PC-3 (cell line): ENCODE results near the gene RELL1.

Experiments
- EZH2phosphoT487 ChIP-seq: fragments of 300-600 bp; sonication (generic); IDR thresholded peaks from 2 replicates; pipeline ENCODE4 v1.6.1; 2018; ENCODE audit warnings: mild to moderate bottlenecking, antibody characterized with exemption, low read length, borderline replicate concordance
- TF ChIP-seq, protein P1 (sequence below): fragments of 300-600 bp; sonication (generic); conservative IDR thresholded peaks from 2 replicates; pipeline ENCODE4 v1.5.1; 2017; ENCODE audit warnings: antibody characterized with exemption, low read depth, mild to moderate bottlenecking, low read length

DNA sequence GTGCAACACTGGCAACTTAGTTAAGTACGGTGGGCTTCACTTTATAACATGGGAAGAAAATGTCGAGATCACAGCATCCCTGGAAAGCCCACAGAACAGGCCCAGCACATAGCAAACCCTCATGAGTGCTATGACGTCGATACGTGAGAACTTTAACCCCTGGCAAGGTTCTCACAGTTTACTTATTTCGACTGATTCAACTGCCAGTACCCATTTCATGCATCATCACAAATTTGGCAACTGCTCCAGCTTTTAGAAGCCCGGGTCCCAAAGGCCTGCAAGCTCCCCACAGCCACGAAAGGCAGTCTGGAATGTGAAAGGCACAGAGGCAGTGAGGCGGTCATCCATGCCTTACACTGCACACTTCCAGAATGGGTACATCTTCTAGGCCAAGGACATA, 41.2 kb downstream of the RELL1 start:
- TF ChIP-seq EZH2phosphoT487 = no peak
- TF ChIP-seq, protein P1, sequence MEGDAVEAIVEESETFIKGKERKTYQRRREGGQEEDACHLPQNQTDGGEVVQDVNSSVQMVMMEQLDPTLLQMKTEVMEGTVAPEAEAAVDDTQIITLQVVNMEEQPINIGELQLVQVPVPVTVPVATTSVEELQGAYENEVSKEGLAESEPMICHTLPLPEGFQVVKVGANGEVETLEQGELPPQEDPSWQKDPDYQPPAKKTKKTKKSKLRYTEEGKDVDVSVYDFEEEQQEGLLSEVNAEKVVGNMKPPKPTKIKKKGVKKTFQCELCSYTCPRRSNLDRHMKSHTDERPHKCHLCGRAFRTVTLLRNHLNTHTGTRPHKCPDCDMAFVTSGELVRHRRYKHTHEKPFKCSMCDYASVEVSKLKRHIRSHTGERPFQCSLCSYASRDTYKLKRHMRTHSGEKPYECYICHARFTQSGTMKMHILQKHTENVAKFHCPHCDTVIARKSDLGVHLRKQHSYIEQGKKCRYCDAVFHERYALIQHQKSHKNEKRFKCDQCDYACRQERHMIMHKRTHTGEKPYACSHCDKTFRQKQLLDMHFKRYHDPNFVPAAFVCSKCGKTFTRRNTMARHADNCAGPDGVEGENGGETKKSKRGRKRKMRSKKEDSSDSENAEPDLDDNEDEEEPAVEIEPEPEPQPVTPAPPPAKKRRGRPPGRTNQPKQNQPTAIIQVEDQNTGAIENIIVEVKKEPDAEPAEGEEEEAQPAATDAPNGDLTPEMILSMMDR = no peak
